Neutrophil (primary cell): ENCODE results near the gene DCTN2.
A peak's percentile ranks its signal among the peaks of the same experiment; 100 is the strongest.

Source experiments
- H3K27ac ChIP-seq: fragments of 200-600 bp; sonication (generic); 2 replicates; pipeline ENCODE4 v1.5.1; 2016; ENCODE audit warnings: mild to moderate bottlenecking, moderate library complexity
- H3K27me3 ChIP-seq: fragments of 200-600 bp; sonication (generic); 2 replicates; pipeline ENCODE4 v1.6.0; 2016; ENCODE audit warnings: mild to moderate bottlenecking
- H3K36me3 ChIP-seq: fragments of 200-600 bp; sonication (generic); 2 replicates; pipeline ENCODE4 v1.5.1; 2017
- H3K4me1 ChIP-seq, 2 experiments: fragments of 200-600 bp in 1 of 2; sonication (generic) in 1 of 2; 1 replicate in 1 of 2; 2 replicates in 1 of 2; pipeline versions ENCODE4 v1.5.1 to v1.6.1; 2013 to 2016; ENCODE audit warnings: low read depth in 1 of 2, low read length in 1 of 2, mild to moderate bottlenecking in 1 of 2, moderate library complexity in 1 of 2; ENCODE audit not compliant: control insufficient read depth in 1 of 2, insufficient read depth in 1 of 2
- H3K4me3 ChIP-seq, 2 experiments: fragments of 200-600 bp in 1 of 2; sonication (generic) in 1 of 2; 1 replicate in 1 of 2; 2 replicates in 1 of 2; pipeline ENCODE4 v1.5.1; 2013 to 2016; ENCODE audit warnings: low read depth in 1 of 2, low read length in 1 of 2, mild to moderate bottlenecking in 1 of 2, moderate library complexity in 1 of 2
- H3K9me3 ChIP-seq: fragments of 200-600 bp; sonication (generic); 2 replicates; pipeline ENCODE4 v1.5.1; 2016
- TF ChIP-seq, protein P1 (sequence below): fragments of 200-600 bp; sonication (generic); IDR thresholded peaks from 2 replicates; pipeline ENCODE4 v1.5.1; 2016; ENCODE audit warnings: antibody characterized with exemption

DCTN2 gene

DNA sequence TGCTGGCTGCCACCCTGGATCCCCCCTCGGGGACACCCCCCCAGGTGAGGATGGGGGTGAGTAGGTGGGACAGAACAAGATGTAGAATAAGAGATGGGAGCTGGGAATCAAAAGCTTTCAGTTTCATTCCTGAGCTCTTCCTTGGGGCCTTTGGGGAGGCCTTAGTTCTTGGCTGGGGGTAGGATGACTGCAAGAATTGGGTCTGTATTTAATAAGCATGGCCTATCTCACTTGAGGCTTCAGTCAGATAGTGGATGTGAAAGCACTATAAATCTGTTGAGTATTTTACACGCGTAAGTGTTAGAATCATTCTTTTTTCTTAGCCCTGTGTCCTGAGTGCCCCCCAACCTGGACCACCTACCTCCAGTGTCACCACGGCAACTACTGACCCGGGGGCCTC lies 19.8 kb downstream of the DCTN2 start:
- Histone ChIP-seq H3K27me3 (no peaks in the 10 kb centered on the region), H3K9me3 (no peaks in the 10 kb centered on the region), H3K27ac (peak overlapping the region; percentile 100), H3K36me3 (peaks cover 82% of the 10 kb centered on the region), H3K4me3 (no peak overlapping the region), H3K4me1 (peaks cover 22 to 29% of the 10 kb centered on the region in 2 experiments)
- TF ChIP-seq, protein P1, sequence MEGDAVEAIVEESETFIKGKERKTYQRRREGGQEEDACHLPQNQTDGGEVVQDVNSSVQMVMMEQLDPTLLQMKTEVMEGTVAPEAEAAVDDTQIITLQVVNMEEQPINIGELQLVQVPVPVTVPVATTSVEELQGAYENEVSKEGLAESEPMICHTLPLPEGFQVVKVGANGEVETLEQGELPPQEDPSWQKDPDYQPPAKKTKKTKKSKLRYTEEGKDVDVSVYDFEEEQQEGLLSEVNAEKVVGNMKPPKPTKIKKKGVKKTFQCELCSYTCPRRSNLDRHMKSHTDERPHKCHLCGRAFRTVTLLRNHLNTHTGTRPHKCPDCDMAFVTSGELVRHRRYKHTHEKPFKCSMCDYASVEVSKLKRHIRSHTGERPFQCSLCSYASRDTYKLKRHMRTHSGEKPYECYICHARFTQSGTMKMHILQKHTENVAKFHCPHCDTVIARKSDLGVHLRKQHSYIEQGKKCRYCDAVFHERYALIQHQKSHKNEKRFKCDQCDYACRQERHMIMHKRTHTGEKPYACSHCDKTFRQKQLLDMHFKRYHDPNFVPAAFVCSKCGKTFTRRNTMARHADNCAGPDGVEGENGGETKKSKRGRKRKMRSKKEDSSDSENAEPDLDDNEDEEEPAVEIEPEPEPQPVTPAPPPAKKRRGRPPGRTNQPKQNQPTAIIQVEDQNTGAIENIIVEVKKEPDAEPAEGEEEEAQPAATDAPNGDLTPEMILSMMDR, result no peak

DNA sequence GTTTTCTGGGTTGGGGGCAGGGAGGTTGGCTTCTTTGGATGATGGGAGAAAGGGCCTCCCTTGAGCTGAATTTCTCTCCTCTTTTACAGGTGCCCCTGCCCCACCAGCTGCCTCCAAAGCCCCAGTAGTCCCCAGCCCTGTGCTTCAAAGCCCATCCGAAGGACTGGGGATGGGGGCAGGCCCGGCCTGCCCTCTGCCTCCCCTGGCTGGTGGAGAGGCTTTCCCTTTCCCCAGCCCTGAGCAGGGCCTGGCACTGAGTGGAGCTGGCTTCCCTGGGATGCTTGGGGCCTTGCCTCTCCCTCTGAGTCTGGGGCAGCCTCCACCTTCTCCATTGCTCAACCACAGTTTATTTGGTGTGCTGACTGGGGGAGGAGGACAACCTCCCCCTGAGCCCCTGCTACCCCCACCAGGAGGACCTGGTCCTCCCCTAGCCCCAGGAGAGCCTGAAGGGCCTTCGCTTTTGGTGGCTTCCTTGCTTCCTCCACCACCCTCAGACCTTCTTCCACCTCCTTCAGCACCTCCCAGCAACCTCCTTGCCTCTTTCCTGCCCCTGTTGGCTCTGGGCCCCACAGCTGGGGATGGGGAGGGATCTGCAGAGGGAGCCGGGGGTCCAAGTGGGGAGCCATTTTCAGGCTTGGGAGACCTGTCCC lies 20.4 kb downstream of the DCTN2 start:
- peaks cover 76% of the 10 kb centered on the region for H3K36me3 ChIP-seq
- H3K9me3 ChIP-seq, result no peaks in the 10 kb centered on the region
- H3K4me3 ChIP-seq, result no peak overlapping the region
- no peaks in the 10 kb centered on the region for H3K27me3 ChIP-seq
- peaks cover 28 to 35% of the 10 kb centered on the region in 2 experiments for H3K4me1 ChIP-seq
- peak overlapping the region; percentile 100 for H3K27ac ChIP-seq
- TF ChIP-seq, protein P1, result no peak

GRCh38 chr12:57525615-57526383 lies 21.2 kb downstream of the DCTN2 start:
- H3K4me1 ChIP-seq, result peaks cover 36 to 43% of the 10 kb centered on the region in 2 experiments
- TF ChIP-seq, protein P1, result no peak
- no peak overlapping the region for H3K4me3 ChIP-seq
- no peaks in the 10 kb centered on the region for H3K9me3 ChIP-seq
- peaks cover 68% of the 10 kb centered on the region for H3K36me3 ChIP-seq
- peak overlapping the region; percentile 100 for H3K27ac ChIP-seq
- no peaks in the 10 kb centered on the region for H3K27me3 ChIP-seq

- TF ChIP-seq, protein P1, result no peak
- no peaks in the 10 kb centered on the region for H3K27me3 ChIP-seq
- peaks cover 38 to 44% of the 10 kb centered on the region in 2 experiments for H3K4me1 ChIP-seq
- no peaks in the 10 kb centered on the region for H3K9me3 ChIP-seq
- peaks cover 60% of the 10 kb centered on the region for H3K36me3 ChIP-seq
- peak overlapping the region; percentile 100 for H3K27ac ChIP-seq
- H3K4me3 ChIP-seq, result peak overlapping the region in 1 of 2 experiments; percentile 78
Measured at GRCh38 chr12:57524814-57525614, 22.0 kb downstream of the DCTN2 start.
